Endothelial cell of umbilical vein (primary cell): Measurements from ENCODE around the gene ZNF844. TPM values are rescaled to one million over a fixed set of nuclear protein-coding genes. Genes with fewer than 3 reads are reported as not detected.

ENCODE experiments used
- BruUV-seq: library from RNA; stranded (reverse); fragments of 400-500 nt; replicated peaks from 2 replicates; lab custom pipeline; 2021; lab: Mats Ljungman, UMichigan
- CTCF ChIA-PET: fragments of 300-600, 350-600 bp; sonication (Branson Sonifier 250); formaldehyde crosslinking; loops from one replicate; lab custom pipeline; 2021; ENCODE audit warnings: antibody characterized with exemption, inconsistent platforms; lab: Charles Lee
- POLR2A ChIA-PET: fragments of 300-600, 350-600 bp; sonication (Branson Sonifier 250); formaldehyde crosslinking; loops from one replicate; lab custom pipeline; 2021; ENCODE audit warnings: antibody characterized with exemption, inconsistent platforms; lab: Charles Lee
- DNase-seq: peaks from one replicate; pipeline ENCODE4 v3.0.0-alpha.2; 2011; ENCODE audit warnings: low read depth, low spot score
- FAIRE-seq: peaks from 2 replicates; lab custom pipeline; 2011; peaks lifted over from hg19 to GRCh38; lab: Jason Lieb, UNC
- H2AFZ ChIP-seq: 2 replicates; pipeline ENCODE4 v1.6.0; 2012; ENCODE audit warnings: low read depth, low read length, control low read depth, inconsistent platforms
- H3K27ac ChIP-seq: 2 replicates; pipeline ENCODE4 v1.5.1; 2011; ENCODE audit warnings: low read depth, mild to moderate bottlenecking, control low read depth, low read length, moderate library complexity; ENCODE audit not compliant: insufficient read depth
- H3K27me3 ChIP-seq, 2 experiments: 2 replicates each; pipeline versions ENCODE4 v1.6.0 to v1.6.1; 2011; ENCODE audit warnings: low read length in 2 of 2, mixed read lengths in 1 of 2; ENCODE audit not compliant: control insufficient read depth in 2 of 2, insufficient read depth in 2 of 2
- H3K36me3 ChIP-seq, 2 experiments: 2 replicates in 1 of 2; 3 replicates in 1 of 2; pipeline ENCODE4 v1.5.1; 2011; ENCODE audit warnings: low read length in 2 of 2, mild to moderate bottlenecking in 1 of 2, moderate library complexity in 1 of 2; ENCODE audit not compliant: control insufficient read depth in 2 of 2, insufficient read depth in 2 of 2; ENCODE audit errors: extremely low read depth in 1 of 2
- H3K4me1 ChIP-seq: 3 replicates; pipeline ENCODE4 v1.5.1; 2011; ENCODE audit warnings: mild to moderate bottlenecking, low read length; ENCODE audit not compliant: control insufficient read depth, insufficient read depth; ENCODE audit errors: extremely low read depth
- H3K4me2 ChIP-seq: 2 replicates; pipeline ENCODE4 v1.6.1; 2011; ENCODE audit warnings: low read length, control low read depth, mixed read lengths; ENCODE audit not compliant: insufficient read depth
- H3K4me3 ChIP-seq, 3 experiments: fragments of 200-600 bp in 1 of 3; sonication (generic), shearing (Covaris generic) in 1 of 3; replicated peaks in 1 of 3; 2 replicates each; pipeline ENCODE4 v1.5.1; 2011 to 2016; ENCODE audit warnings: control low read depth in 3 of 3, low read length in 3 of 3, mild to moderate bottlenecking in 2 of 3, inconsistent platforms in 1 of 3, low read depth in 1 of 3, moderate library complexity in 1 of 3; ENCODE audit not compliant: insufficient read depth in 1 of 3
- H3K79me2 ChIP-seq: 2 replicates; pipeline ENCODE4 v1.6.0; 2012; ENCODE audit warnings: low read length, inconsistent platforms; ENCODE audit not compliant: control insufficient read depth, insufficient read depth
- H3K9ac ChIP-seq: replicated peaks from 2 replicates; pipeline ENCODE3; 2011; ENCODE audit warnings: low read length, control low read depth; ENCODE audit not compliant: insufficient read depth; ENCODE audit errors: extremely low read depth
- H3K9me1 ChIP-seq: replicated peaks from 3 replicates; pipeline ENCODE4 v1.6.0; 2011; ENCODE audit warnings: mild to moderate bottlenecking, low read length; ENCODE audit not compliant: control insufficient read depth, insufficient read depth; ENCODE audit errors: extremely low read depth
- H3K9me3 ChIP-seq: replicated peaks from 2 replicates; pipeline ENCODE4 v1.5.1; 2012; ENCODE audit warnings: low read length, inconsistent platforms; ENCODE audit not compliant: control insufficient read depth, insufficient read depth
- H4K20me1 ChIP-seq: replicated peaks from 2 replicates; pipeline ENCODE3; 2011; ENCODE audit warnings: mild to moderate bottlenecking, low read length; ENCODE audit not compliant: control insufficient read depth, insufficient read depth; ENCODE audit errors: extremely low read depth
- EZH2 ChIP-seq: IDR thresholded peaks from 2 replicates; pipeline ENCODE4 v1.6.1; 2012; ENCODE audit warnings: borderline replicate concordance, low read depth, mild to moderate bottlenecking, moderate library complexity, low read length, inconsistent platforms; ENCODE audit not compliant: severe bottlenecking
- FOS ChIP-seq: IDR thresholded peaks from 2 replicates; pipeline ENCODE4 v1.6.1; 2011; ENCODE audit warnings: mild to moderate bottlenecking, low read length, moderate library complexity, borderline replicate concordance; ENCODE audit not compliant: insufficient read depth
- GATA2 ChIP-seq: IDR thresholded peaks from 2 replicates; pipeline ENCODE4 v1.7.0; 2011; ENCODE audit warnings: low read depth, mild to moderate bottlenecking, moderate library complexity, mixed read lengths, low read length; ENCODE audit not compliant: insufficient read length, insufficient read depth
- JUN ChIP-seq: IDR thresholded peaks from 2 replicates; pipeline ENCODE4 v1.6.1; 2011; ENCODE audit warnings: borderline replicate concordance, low read depth; ENCODE audit not compliant: insufficient read length, insufficient read depth
- MYC ChIP-seq: IDR thresholded peaks from one replicate; pipeline ENCODE4 v1.6.1; 2011; ENCODE audit warnings: mild to moderate bottlenecking, low read depth, low read length
- POLR2A ChIP-seq: IDR thresholded peaks from 2 replicates; pipeline ENCODE4 v1.6.1; 2012; ENCODE audit warnings: low read depth, mild to moderate bottlenecking, control low read depth, low read length
- POLR2AphosphoS5 ChIP-seq: IDR thresholded peaks from 2 replicates; pipeline ENCODE4 v1.6.1; 2012; ENCODE audit warnings: low read depth, mild to moderate bottlenecking, control low read depth, low read length, moderate library complexity; ENCODE audit not compliant: insufficient read depth
- dilution Hi-C: fragments of 300-500 bp; cut with MboI; formaldehyde crosslinking; loops from one replicate; pipeline ENCODE4 v1.15.0; 2019; ENCODE audit warnings: low sequenced_read_pairs; ENCODE audit not compliant: extremely low pct_ligation_motif_present
- intact Hi-C: fragments of 100-400 bp; cut with micrococcal nuclease; formaldehyde crosslinking; loops from one replicate; pipeline ENCODE4 v1.10.0; 2022
- polyA plus RNA-seq, 4 experiments: library from polyadenylated mRNA; depleted of rRNA in 3 of 4; stranded (reverse) in 3 of 4; unstranded in 1 of 4; fragments of >200 nt; gene quantifications; 2 replicates each; pipeline versions ENCODE4 v1.2.1 to v1.2.3, GENCODE V29; 2011 to 2012; ENCODE audit warnings: missing spikeins in 1 of 4
- total RNA-seq: library from RNA; stranded (reverse); gene quantifications from 2 replicates; pipeline ENCODE4 v1.2.3, GENCODE V29; 2021
- TF ChIP-seq, protein P1 (sequence below): IDR thresholded peaks from 2 replicates; pipeline ENCODE4 v1.6.1; 2011; ENCODE audit not compliant: insufficient read depth, insufficient read length
- TF ChIP-seq, protein P2 (sequence below), 2 donors: IDR thresholded peaks; 1 replicate in 1 of 2; 2 replicates in 1 of 2; pipeline ENCODE4 v1.5.1; 2011; ENCODE audit warnings: low read length in 2 of 2, mild to moderate bottlenecking in 2 of 2, moderate library complexity in 2 of 2, control low read depth in 1 of 2, inconsistent platforms in 1 of 2, low read depth in 1 of 2; ENCODE audit not compliant: insufficient read depth in 1 of 2; ENCODE audit errors: extremely low read depth in 1 of 2

ZNF844 gene
- total and polyA plus RNA-seq, 2 donors (not counting 3 experiments of a cell fraction or from before 2014, with no cell fraction given), result 0.90 to 3.8 TPM

DNA sequence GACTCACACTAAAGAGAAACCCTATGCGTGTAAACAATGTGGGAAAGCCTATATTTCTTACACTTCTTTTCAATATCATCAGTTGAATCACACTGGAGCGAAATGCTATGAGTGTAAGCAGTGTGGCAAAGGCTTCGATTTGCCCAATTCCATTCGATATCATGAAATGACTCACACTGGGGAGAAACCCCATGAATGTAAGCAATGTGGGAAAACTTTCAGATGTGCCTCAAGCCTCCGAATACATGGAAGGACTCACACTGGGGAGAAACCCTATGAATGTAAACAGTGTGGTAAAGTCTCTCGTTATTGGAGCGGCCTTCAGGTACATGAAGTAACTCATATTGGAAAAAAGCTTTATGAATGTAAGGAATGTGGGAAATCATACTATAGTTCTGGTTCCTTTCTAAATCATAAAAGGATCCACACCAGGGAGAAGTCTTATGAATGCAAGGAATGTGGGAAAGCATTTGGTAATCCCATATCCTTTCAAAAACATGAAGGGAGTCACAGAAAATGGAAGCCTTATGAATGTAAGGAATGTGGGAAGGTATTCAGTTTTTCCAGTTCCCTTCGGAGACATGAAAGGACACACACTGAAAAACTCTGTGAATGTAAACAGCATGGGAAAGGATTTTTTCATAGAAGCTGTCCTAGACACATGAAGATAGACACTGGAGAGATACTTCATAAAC, 47.6 kb downstream of the ZNF844 start:
- dilution Hi-C loops (no loop called here), intact Hi-C loops (no loop called here)
- no peak for TF ChIP-seq POLR2A
- no peak for TF ChIP-seq GATA2
- no peak for TF ChIP-seq EZH2
- TF ChIP-seq POLR2AphosphoS5, result no peak
- TF ChIP-seq, protein P1, sequence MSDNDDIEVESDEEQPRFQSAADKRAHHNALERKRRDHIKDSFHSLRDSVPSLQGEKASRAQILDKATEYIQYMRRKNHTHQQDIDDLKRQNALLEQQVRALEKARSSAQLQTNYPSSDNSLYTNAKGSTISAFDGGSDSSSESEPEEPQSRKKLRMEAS, result no peak
- TF ChIP-seq MYC, result no peak
- TF ChIP-seq JUN, result no peak
- TF ChIP-seq, protein P2, sequence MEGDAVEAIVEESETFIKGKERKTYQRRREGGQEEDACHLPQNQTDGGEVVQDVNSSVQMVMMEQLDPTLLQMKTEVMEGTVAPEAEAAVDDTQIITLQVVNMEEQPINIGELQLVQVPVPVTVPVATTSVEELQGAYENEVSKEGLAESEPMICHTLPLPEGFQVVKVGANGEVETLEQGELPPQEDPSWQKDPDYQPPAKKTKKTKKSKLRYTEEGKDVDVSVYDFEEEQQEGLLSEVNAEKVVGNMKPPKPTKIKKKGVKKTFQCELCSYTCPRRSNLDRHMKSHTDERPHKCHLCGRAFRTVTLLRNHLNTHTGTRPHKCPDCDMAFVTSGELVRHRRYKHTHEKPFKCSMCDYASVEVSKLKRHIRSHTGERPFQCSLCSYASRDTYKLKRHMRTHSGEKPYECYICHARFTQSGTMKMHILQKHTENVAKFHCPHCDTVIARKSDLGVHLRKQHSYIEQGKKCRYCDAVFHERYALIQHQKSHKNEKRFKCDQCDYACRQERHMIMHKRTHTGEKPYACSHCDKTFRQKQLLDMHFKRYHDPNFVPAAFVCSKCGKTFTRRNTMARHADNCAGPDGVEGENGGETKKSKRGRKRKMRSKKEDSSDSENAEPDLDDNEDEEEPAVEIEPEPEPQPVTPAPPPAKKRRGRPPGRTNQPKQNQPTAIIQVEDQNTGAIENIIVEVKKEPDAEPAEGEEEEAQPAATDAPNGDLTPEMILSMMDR (IDR thresholded peaks at IDR 0.05; ENCODE audit: extremely low read depth in 1 of 2, insufficient read depth in 1 of 2, low read depth in 1 of 2, low read length in 2 of 2), result no peak
- TF ChIP-seq FOS, result no peak
- DNase-seq (no peak), FAIRE-seq (no peak)
- H3K27me3 ChIP-seq, result no peaks in the 10 kb centered on the region
- H2AFZ ChIP-seq, result no peak overlapping the region
- H3K9ac ChIP-seq, result no peak overlapping the region
- no peaks in the 10 kb centered on the region for H3K79me2 ChIP-seq
- H3K9me3 ChIP-seq, result peaks cover 10% of the 10 kb centered on the region
- no peaks in the 10 kb centered on the region for H3K36me3 ChIP-seq
- ChIA-PET CTCF (no interaction called here), POLR2A (no interaction called here)
- no TSS peak for BruUV-seq
- H3K9me1 ChIP-seq, result no peaks in the 10 kb centered on the region
- no peaks in the 10 kb centered on the region for H3K4me1 ChIP-seq
- no peak overlapping the region for H3K27ac ChIP-seq
- H3K4me2 ChIP-seq, result no peak overlapping the region
- no peak overlapping the region for H3K4me3 ChIP-seq
- H4K20me1 ChIP-seq, result no peaks in the 10 kb centered on the region
